IMR-90 (cell line): Measurements from ENCODE around the gene C6orf89. TPM values are rescaled to one million over a fixed set of nuclear protein-coding genes. Genes with fewer than 3 reads are reported as not detected.

Source experiments
- ATAC-seq: fragments of 200-7000 bp; cut with Tn5 transposase; 2 replicates; pipeline ENCODE4 v1.9.1; 2020; ENCODE audit warnings: low read depth, mild to moderate bottlenecking, moderate library complexity
- BruUV-seq: library from RNA; stranded (reverse); fragments of 400-500 nt; replicated peaks from 2 replicates; lab custom pipeline; 2021; lab: Mats Ljungman, UMichigan
- CTCF ChIA-PET: fragments of 300-600 bp; formaldehyde crosslinking; extraction: SDS; loops from one replicate; lab custom pipeline; 2021; ENCODE audit warnings: antibody characterized with exemption; lab: Yijun Ruan, JAX
- POLR2A ChIA-PET: fragments of 300-600 bp; sonication (Branson Sonifier 250); formaldehyde crosslinking; loops from one replicate; lab custom pipeline; 2022; ENCODE audit warnings: antibody characterized with exemption; ENCODE audit not compliant: unreplicated experiment; lab: Charles Lee
- DNase-seq: peaks from one replicate; pipeline ENCODE4 v3.0.0; 2013
- H2AFZ ChIP-seq: replicated peaks from 2 replicates; pipeline ENCODE3; 2013; ENCODE audit warnings: low read length, mild to moderate bottlenecking; ENCODE audit not compliant: poor library complexity
- H2AK5ac ChIP-seq: 2 replicates; pipeline ENCODE4 v1.6.1; 2013; ENCODE audit warnings: low read depth, low read length, inconsistent platforms
- H2AK9ac ChIP-seq: replicated peaks from 2 replicates; pipeline ENCODE3; 2013; ENCODE audit warnings: mild to moderate bottlenecking, low read depth, low read length, moderate library complexity; ENCODE audit not compliant: poor library complexity
- H2BK120ac ChIP-seq: 2 replicates; pipeline ENCODE4 v1.6.1; 2013; ENCODE audit warnings: low read depth, low read length, inconsistent platforms
- H2BK15ac ChIP-seq: 3 replicates; pipeline ENCODE4 v1.6.1; 2013; ENCODE audit warnings: low read depth, low read length, inconsistent platforms
- H2BK20ac ChIP-seq: 2 replicates; pipeline ENCODE4 v1.6.1; 2013; ENCODE audit warnings: low read depth, mild to moderate bottlenecking, inconsistent platforms, low read length, moderate library complexity
- H2BK5ac ChIP-seq: 2 replicates; pipeline ENCODE4 v1.6.1; 2013; ENCODE audit warnings: mild to moderate bottlenecking, low read depth, low read length, inconsistent platforms; ENCODE audit not compliant: poor library complexity, severe bottlenecking
- H3K14ac ChIP-seq: replicated peaks from 2 replicates; pipeline ENCODE4 v1.6.1; 2013; ENCODE audit warnings: low read depth, low read length, inconsistent platforms
- H3K18ac ChIP-seq: 2 replicates; pipeline ENCODE4 v1.6.1; 2013; ENCODE audit warnings: low read depth, low read length, control low read depth
- H3K23ac ChIP-seq: 2 replicates; pipeline ENCODE4 v1.6.1; 2013; ENCODE audit warnings: low read depth, low read length, inconsistent platforms
- H3K27ac ChIP-seq: 2 replicates; pipeline ENCODE4 v1.5.1; 2013; ENCODE audit warnings: mild to moderate bottlenecking, control low read depth, low read length; ENCODE audit not compliant: insufficient read depth
- H3K27me3 ChIP-seq: 2 replicates; pipeline ENCODE4 v1.6.1; 2013; ENCODE audit warnings: low read length; ENCODE audit not compliant: control insufficient read depth, insufficient read depth
- H3K36me3 ChIP-seq: 2 replicates; pipeline ENCODE4 v1.6.1; 2013; ENCODE audit warnings: low read length, mixed read lengths; ENCODE audit not compliant: control insufficient read depth, insufficient read depth
- H3K4ac ChIP-seq: 2 replicates; pipeline ENCODE4 v1.6.1; 2013; ENCODE audit warnings: low read depth, low read length, inconsistent platforms
- H3K4me1 ChIP-seq: 2 replicates; pipeline ENCODE4 v1.6.1; 2013; ENCODE audit warnings: low read length, mixed read lengths; ENCODE audit not compliant: control insufficient read depth, insufficient read depth
- H3K4me2 ChIP-seq: 2 replicates; pipeline ENCODE4 v1.6.1; 2013; ENCODE audit warnings: low read depth, mild to moderate bottlenecking, control low read depth, low read length, moderate library complexity
- H3K4me3 ChIP-seq: 2 replicates; pipeline ENCODE4 v1.5.1; 2013; ENCODE audit warnings: low read depth, mild to moderate bottlenecking, control low read depth, low read length, moderate library complexity; ENCODE audit not compliant: insufficient read depth
- H3K56ac ChIP-seq: 2 replicates; pipeline ENCODE4 v1.6.1; 2013; ENCODE audit warnings: low read length, inconsistent platforms; ENCODE audit not compliant: insufficient read depth; ENCODE audit errors: extremely low read depth
- H3K79me1 ChIP-seq, 2 experiments: 2 replicates each; pipeline ENCODE4 v1.6.1; 2013; ENCODE audit warnings: low read length in 2 of 2, inconsistent platforms in 1 of 2, low read depth in 1 of 2
- H3K9ac ChIP-seq: 2 replicates; pipeline ENCODE4 v1.6.1; 2013; ENCODE audit warnings: low read depth, low read length, control low read depth
- H3K9me1 ChIP-seq: 2 replicates; pipeline ENCODE4 v1.6.1; 2013; ENCODE audit warnings: low read length, inconsistent platforms; ENCODE audit not compliant: insufficient read depth
- H3K9me3 ChIP-seq: 2 replicates; pipeline ENCODE4 v1.6.1; 2013; ENCODE audit warnings: low read length; ENCODE audit not compliant: control insufficient read depth, insufficient read depth
- H4K20me1 ChIP-seq: 2 replicates; pipeline ENCODE4 v1.6.1; 2013; ENCODE audit warnings: low read length, inconsistent platforms; ENCODE audit not compliant: insufficient read depth
- H4K5ac ChIP-seq: 2 replicates; pipeline ENCODE4 v1.6.1; 2013; ENCODE audit warnings: mild to moderate bottlenecking, low read depth, low read length, control low read depth
- H4K8ac ChIP-seq, 2 experiments: 2 replicates each; pipeline ENCODE4 v1.6.1; 2013; ENCODE audit warnings: low read depth in 2 of 2, low read length in 2 of 2, control low read depth in 1 of 2, inconsistent platforms in 1 of 2
- H4K91ac ChIP-seq: 2 replicates; pipeline ENCODE4 v1.6.1; 2013; ENCODE audit warnings: low read depth, low read length, inconsistent platforms; ENCODE audit not compliant: insufficient read depth
- BHLHE40 ChIP-seq: fragments of 150-350 bp; IDR thresholded peaks from 2 replicates; pipeline ENCODE4 v1.6.1; 2016; ENCODE audit warnings: mild to moderate bottlenecking, low read depth, low read length
- CEBPB ChIP-seq: IDR thresholded peaks from 2 replicates; pipeline ENCODE4 v1.6.1; 2012; ENCODE audit warnings: low read depth, low read length, improper control_type of control experiment
- CHD1 ChIP-seq: IDR thresholded peaks from 2 replicates; pipeline ENCODE4 v1.6.1; 2012; ENCODE audit warnings: low read depth, low read length, improper control_type of control experiment
- FOS ChIP-seq: fragments of 150-350 bp; IDR thresholded peaks from 2 replicates; pipeline ENCODE4 v1.6.1; 2016; ENCODE audit warnings: low read depth, low read length
- MAFK ChIP-seq: IDR thresholded peaks from 2 replicates; pipeline ENCODE4 v1.6.1; 2012; ENCODE audit warnings: low read depth, low read length, improper control_type of control experiment
- MAZ ChIP-seq: IDR thresholded peaks from 2 replicates; pipeline ENCODE4 v1.6.1; 2012; ENCODE audit warnings: low read depth, mild to moderate bottlenecking, low read length, improper control_type of control experiment, moderate library complexity, borderline replicate concordance
- MXI1 ChIP-seq: IDR thresholded peaks from 2 replicates; pipeline ENCODE4 v1.6.1; 2012; ENCODE audit warnings: low read depth, mild to moderate bottlenecking, low read length, moderate library complexity, borderline replicate concordance
- NFE2L2 ChIP-seq: fragments of 150-350 bp; IDR thresholded peaks from 2 replicates; pipeline ENCODE4 v1.6.1; 2016; ENCODE audit warnings: low read depth, mild to moderate bottlenecking, low read length
- POLR2A ChIP-seq: IDR thresholded peaks from 2 replicates; pipeline ENCODE4 v1.6.1; 2012; ENCODE audit warnings: mild to moderate bottlenecking, low read depth, low read length
- RAD21 ChIP-seq: IDR thresholded peaks from 2 replicates; pipeline ENCODE4 v1.6.1; 2012; ENCODE audit warnings: low read length, improper control_type of control experiment
- RCOR1 ChIP-seq: IDR thresholded peaks from 2 replicates; pipeline ENCODE4 v1.6.1; 2012; ENCODE audit warnings: mild to moderate bottlenecking, low read length, improper control_type of control experiment; ENCODE audit not compliant: insufficient replicate concordance
- RFX5 ChIP-seq: IDR thresholded peaks from 2 replicates; pipeline ENCODE4 v1.8.0; 2012; ENCODE audit warnings: low read depth, mild to moderate bottlenecking, low read length, moderate library complexity
- SMC3 ChIP-seq: fragments of 150-350 bp; IDR thresholded peaks from 2 replicates; pipeline ENCODE4 v1.6.1; 2016; ENCODE audit warnings: low read depth, mild to moderate bottlenecking, antibody characterized with exemption, low read length, moderate library complexity
- WGBS, 2 experiments: methylation state at CpG; one replicate each; pipeline versions ENCODE4 v1.1.5 to v1.1.7; 2013; ENCODE audit warnings: missing lambda C conversion rate in 2 of 2; ENCODE audit not compliant: insufficient read length in 1 of 2; ENCODE audit errors: extremely low coverage in 2 of 2; 5-methylcytosine and 5-hydroxymethylcytosine counted together
- dilution Hi-C: fragments of 300-500 bp; cut with HindIII; formaldehyde crosslinking; loops from one replicate; pipeline ENCODE4 v1.14.3; 2018; ENCODE audit warnings: low sequenced_read_pairs; ENCODE audit not compliant: unreplicated experiment
- in situ Hi-C: fragments of 300-500 bp; cut with MboI; formaldehyde crosslinking; loops from 3 replicates; pipeline ENCODE4 v1.14.3; 2019; ENCODE audit warnings: low sequenced_read_pairs, inconsistent platforms, mixed read lengths
- intact Hi-C: fragments of 100-400 bp; cut with micrococcal nuclease; formaldehyde crosslinking; loops from 2 replicates; pipeline ENCODE4 v1.10.0; 2022
- polyA plus RNA-seq, 3 experiments: library from polyadenylated mRNA; depleted of rRNA; stranded (reverse); fragments of >200 nt; gene quantifications; 2 replicates each; pipeline ENCODE4 v1.2.3, GENCODE V29; 2012; ENCODE audit warnings: low replicate concordance in 1 of 3
- total RNA-seq: library from RNA; depleted of rRNA; stranded (reverse); fragments of >200 nt; gene quantifications from 2 replicates; pipeline ENCODE4 v1.2.3, GENCODE V29; 2012
- TF ChIP-seq, protein P1 (sequence below): conservative IDR thresholded peaks from 2 replicates; pipeline ENCODE4 v1.5.1; 2012; ENCODE audit warnings: mild to moderate bottlenecking, low read depth, low read length, improper control_type of control experiment
- TF ChIP-seq, protein P2 (sequence below): fragments of 150-350 bp; IDR thresholded peaks from 2 replicates; pipeline ENCODE4 v1.6.1; 2017; ENCODE audit warnings: mild to moderate bottlenecking, antibody characterized with exemption, low read length, low read depth
- TF ChIP-seq, protein P3 (sequence below): fragments of 150-350 bp; IDR thresholded peaks from 2 replicates; pipeline ENCODE4 v1.6.1; 2016; ENCODE audit warnings: low read depth, mild to moderate bottlenecking, low read length, moderate library complexity, borderline replicate concordance

The C6orf89 gene
- total and polyA plus RNA-seq, 2 of the 4 experiments (the other 2 are of a cell fraction): 30.8 to 52.3 TPM

DNA sequence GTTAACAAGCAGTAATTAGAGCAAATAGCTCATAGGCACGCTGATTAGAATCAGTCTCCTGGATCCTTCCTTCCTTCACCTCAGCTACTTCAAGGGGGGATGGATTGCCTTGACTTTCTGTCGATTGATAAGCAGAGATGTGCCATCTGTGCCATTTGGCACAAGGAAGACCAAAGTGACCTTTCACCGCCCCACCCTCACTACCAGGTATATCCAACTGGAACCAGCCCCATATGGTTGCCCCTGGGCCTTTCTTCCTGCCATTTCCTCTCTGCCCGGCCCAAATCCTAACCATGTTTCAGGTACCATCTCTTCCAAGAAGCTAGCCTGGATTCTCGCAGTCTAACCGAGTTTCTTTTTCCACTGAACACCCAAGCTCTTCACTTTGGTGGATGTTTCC lies 37.8 kb upstream of the C6orf89 start:
- Histone ChIP-seq H3K36me3 (no peaks in the 10 kb centered on the region), H2AK9ac (no peak overlapping the region), H3K23ac (no peak overlapping the region), H3K9me3 (peaks cover 3% of the 10 kb centered on the region), H2BK120ac (no peak overlapping the region), H3K27ac (no peak overlapping the region), H3K27me3 (peaks cover 6% of the 10 kb centered on the region), H2BK15ac (no peak overlapping the region), H2BK5ac (no peak overlapping the region), H4K5ac (no peak overlapping the region), H2BK20ac (no peak overlapping the region), H2AK5ac (no peak overlapping the region; the same call in 1 of the 2 replicates), H3K4me2 (no peak overlapping the region), H4K91ac (no peak overlapping the region), H3K14ac (no peak overlapping the region), H2AFZ (no peak overlapping the region), H3K56ac (no peak overlapping the region), H3K4me3 (no peak overlapping the region), H3K18ac (no peak overlapping the region), H3K4ac (no peak overlapping the region), H3K9me1 (peaks cover 10% of the 10 kb centered on the region), H3K9ac (no peak overlapping the region), H4K20me1 (no peaks in the 10 kb centered on the region), H3K4me1 (peaks cover 6% of the 10 kb centered on the region), H4K8ac (no peak overlapping the region), H3K79me1 (peaks cover 0 to 7% of the 10 kb centered on the region in 2 experiments; a peak in 1 of 4 replicates)
- in situ Hi-C loops (no loop called here), dilution Hi-C loops (no loop called here), intact Hi-C loops (no loop called here)
- ATAC-seq: no peak
- no peak for DNase-seq
- POLR2A ChIA-PET: no interaction called here
- BruUV-seq: no TSS peak
- WGBS, 2 experiments: 100% methylated on average over 4 of the region's 6 CpGs; no CpG with 5 or more reads in 1 of the 2 experiments
- TF ChIP-seq RFX5 (no peak), MAFK (no peak), CHD1 (no peak), MAZ (no peak), BHLHE40 (no peak), POLR2A (no peak), MXI1 (no peak), NFE2L2 (no peak), RCOR1 (no peak), SMC3 (no peak), FOS (no peak), RAD21 (no peak), CEBPB (no peak)
- TF ChIP-seq, protein P1, sequence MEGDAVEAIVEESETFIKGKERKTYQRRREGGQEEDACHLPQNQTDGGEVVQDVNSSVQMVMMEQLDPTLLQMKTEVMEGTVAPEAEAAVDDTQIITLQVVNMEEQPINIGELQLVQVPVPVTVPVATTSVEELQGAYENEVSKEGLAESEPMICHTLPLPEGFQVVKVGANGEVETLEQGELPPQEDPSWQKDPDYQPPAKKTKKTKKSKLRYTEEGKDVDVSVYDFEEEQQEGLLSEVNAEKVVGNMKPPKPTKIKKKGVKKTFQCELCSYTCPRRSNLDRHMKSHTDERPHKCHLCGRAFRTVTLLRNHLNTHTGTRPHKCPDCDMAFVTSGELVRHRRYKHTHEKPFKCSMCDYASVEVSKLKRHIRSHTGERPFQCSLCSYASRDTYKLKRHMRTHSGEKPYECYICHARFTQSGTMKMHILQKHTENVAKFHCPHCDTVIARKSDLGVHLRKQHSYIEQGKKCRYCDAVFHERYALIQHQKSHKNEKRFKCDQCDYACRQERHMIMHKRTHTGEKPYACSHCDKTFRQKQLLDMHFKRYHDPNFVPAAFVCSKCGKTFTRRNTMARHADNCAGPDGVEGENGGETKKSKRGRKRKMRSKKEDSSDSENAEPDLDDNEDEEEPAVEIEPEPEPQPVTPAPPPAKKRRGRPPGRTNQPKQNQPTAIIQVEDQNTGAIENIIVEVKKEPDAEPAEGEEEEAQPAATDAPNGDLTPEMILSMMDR: no peak
- TF ChIP-seq, protein P2, sequence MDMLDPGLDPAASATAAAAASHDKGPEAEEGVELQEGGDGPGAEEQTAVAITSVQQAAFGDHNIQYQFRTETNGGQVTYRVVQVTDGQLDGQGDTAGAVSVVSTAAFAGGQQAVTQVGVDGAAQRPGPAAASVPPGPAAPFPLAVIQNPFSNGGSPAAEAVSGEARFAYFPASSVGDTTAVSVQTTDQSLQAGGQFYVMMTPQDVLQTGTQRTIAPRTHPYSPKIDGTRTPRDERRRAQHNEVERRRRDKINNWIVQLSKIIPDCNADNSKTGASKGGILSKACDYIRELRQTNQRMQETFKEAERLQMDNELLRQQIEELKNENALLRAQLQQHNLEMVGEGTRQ: no peak
- TF ChIP-seq, protein P3, sequence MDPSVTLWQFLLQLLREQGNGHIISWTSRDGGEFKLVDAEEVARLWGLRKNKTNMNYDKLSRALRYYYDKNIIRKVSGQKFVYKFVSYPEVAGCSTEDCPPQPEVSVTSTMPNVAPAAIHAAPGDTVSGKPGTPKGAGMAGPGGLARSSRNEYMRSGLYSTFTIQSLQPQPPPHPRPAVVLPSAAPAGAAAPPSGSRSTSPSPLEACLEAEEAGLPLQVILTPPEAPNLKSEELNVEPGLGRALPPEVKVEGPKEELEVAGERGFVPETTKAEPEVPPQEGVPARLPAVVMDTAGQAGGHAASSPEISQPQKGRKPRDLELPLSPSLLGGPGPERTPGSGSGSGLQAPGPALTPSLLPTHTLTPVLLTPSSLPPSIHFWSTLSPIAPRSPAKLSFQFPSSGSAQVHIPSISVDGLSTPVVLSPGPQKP: no peak
- CTCF ChIA-PET: interaction anchor here (1.9 kb wide), 1 partner anchor 170 kb away, joined by 5 read pairs; no protein-coding TSS in a partner anchor
